DMS153 treated with DMSO at 0.1 percent for 48 hours (cell line): Measurements from ENCODE around the gene CDC5L.
"Not testable (repeated sequence)": the region's sequence is repeated elsewhere in the genome, so short reads cannot be mapped to it uniquely, and the experiment has no call there.

Experiments used
- DNase-seq: peaks from one replicate; lab custom pipeline; 2025; ENCODE audit not compliant: unreplicated experiment; lab: John Stamatoyannopoulos, UW

CDC5L gene

DNA sequence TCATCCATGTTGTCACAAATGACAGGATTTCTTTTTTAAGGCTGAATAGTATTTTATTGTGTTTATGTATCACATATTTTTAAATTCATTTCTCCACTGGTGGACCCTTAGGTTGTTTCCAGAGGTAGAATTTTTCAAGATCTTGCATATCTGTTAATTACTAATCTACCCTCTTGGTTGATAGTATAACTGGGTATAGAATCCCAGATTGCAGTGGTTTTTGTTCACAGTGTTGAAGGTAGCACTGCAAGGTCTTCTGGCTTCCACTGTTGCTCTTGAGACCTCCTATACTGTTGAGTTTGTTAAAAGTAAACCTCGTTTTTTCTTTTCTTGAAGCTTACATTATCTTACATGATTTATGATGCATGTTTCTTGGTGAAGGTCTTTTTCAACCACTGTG, 22.9 kb downstream of the CDC5L start:
- no peak for DNase-seq

DNA sequence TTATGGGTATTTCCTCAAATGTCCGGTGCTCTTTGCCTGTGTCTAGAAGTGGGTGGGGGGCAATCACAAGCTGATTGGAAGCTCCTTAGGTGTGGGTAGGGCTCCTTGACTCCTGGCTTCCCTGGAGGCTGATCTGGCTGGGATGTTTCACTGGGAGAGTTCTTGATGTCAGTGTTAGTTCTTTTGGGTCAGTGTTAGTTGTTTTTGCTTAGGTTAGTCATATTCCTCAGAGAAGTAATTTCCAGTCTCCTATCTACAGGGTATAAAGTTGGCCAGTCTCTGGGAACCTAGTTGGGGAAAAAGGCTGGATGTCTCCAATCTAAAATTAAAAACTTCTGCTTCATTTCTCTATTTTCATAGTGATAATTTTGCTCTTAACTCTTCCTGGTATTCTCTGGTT, 23.6 kb downstream of the CDC5L start:
- DNase-seq: no peak

DNA sequence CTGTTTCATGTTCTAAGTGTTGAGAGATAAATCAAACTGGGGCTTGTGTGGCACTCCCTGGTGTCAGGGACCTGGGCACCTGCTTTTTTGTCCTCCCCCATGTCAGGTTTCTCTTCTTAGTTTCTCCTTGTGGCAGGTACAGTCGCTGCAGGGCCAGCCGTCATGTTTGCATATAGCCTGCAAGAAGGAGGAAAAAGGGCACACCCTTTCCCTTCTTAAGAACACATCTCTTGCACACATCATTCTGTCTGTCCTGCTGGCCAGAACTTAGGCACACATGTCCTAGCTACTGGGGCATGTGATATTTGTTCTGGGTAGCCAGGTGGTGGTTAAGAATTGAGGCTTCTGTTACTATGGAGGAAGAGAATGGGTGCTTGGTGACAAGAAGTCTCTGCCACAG, 27.9 kb downstream of the CDC5L start:
- no peak for DNase-seq

DNA sequence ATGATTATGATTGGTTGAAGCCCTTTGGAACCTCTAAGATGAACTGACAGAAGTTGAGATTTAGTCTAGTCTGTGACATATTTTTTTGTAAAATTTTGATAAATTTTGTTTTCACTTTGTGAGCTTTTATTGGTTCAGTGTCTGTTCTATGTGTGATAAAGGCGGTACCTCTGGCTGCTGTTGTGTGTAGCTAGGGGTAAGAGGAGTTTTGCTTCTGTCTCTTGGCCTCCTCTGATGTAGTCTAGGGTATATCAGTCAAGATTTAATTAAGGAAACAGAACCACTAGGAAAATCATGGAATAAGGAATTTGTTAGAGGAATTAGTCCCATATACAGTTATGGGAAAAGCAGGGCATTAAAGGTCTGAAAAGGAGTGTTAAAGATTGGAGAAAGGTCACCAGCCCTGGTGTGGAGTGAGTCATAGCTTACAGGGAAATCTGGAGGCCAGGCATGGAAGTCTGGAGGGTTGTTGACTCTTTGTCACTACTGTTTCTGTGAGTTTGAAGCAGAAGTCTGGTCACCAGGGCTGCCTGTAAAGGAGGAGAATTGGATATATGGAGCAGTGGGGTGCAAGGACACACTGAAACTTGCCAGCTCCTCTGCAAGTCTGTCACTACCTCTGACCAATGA, 28.5 kb downstream of the CDC5L start:
- no peak for DNase-seq

DNA sequence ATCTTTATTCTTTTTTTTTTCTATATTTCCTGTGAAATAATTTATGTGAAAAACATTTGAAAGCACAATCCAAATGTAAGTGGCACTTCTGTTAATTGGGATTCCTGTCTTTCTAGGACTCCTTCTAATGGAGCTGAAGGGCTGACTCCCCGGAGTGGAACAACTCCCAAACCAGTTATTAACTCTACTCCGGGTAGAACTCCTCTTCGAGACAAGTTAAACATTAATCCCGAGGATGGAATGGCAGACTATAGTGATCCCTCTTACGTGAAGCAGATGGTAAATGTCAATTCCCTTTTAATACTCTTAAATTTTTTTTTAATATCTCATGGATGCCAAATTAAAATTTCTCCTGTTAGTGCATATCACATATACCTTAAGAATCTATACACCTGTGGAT, 35.0 kb downstream of the CDC5L start:
- no peak for DNase-seq

DNA sequence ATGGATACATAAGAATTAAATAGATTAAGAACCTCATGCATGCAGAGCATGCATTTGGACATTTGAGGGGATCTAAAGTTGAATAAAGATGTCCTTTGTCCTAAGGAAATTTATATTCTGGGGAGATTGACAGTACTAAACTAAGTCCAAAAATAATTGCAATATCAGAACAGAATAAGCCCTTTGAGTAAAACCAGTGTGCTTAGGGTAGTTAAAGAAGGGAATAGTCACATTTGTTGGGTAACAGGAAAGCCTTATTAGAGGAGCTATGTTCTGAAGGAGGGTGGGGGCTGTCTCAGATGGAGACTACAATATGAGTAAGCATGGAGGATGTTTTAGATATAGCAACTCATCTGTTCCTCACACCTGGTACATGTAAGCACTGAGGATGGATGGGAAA, 35.8 kb downstream of the CDC5L start:
- DNase-seq: no peak

DNA sequence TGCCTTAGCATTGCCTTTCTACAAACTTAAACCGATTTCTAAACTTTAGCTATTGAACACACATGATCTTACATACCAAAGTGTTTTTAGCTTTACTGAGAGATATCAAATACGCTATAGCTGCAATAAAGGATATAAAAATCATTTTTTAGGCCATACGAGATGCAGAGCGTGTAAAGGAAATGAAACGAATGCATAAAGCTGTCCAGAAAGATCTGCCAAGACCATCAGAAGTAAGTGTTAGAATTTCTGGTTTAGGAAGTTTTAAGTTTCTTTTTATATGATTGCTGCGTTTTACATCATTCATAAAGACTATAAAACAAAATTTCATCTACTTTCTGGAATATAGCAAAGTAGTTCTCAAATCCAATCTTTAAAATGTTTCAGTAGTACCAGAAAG, 38.4 kb downstream of the CDC5L start:
- DNase-seq: no peak

DNA sequence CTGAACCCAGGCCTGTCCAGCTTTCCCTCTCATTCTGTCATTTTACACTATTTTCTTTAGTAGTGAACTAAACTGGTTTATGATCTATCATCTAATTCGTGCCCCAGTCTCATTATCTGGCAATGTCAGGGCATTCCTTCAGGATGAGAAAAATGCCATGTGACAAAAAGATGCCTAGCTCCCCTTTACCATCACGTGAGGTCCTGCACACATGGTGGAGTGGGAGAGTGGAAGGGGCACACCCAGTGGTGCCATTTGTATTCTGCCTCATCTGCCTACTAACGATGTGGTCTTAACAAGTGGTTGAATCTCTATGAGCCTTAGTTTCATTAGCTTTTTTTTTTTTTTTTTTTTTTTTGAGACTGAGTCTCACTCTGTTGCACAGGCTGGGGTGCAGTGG, 41.2 kb downstream of the CDC5L start:
- DNase-seq: no peak

DNA sequence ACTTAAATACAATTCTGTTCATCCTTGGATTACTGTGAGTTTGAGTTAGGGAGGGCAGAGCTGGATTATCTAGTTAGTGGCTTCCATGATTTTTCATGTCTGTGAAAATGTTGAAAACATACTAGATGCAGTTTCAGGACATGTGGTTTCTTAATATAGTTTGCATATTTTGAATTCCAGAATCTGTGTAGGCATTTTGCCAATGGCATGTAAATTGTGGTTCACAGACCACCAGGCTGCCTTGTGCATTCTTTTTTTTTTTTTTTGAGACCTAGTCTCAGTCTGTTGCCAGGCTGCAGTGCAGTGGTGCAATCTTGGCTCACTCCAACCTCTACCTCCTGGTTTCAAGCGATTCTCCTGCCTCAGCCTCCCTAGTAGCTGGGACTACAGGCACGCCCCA, 42.8 kb downstream of the CDC5L start:
- no peak for DNase-seq

DNA sequence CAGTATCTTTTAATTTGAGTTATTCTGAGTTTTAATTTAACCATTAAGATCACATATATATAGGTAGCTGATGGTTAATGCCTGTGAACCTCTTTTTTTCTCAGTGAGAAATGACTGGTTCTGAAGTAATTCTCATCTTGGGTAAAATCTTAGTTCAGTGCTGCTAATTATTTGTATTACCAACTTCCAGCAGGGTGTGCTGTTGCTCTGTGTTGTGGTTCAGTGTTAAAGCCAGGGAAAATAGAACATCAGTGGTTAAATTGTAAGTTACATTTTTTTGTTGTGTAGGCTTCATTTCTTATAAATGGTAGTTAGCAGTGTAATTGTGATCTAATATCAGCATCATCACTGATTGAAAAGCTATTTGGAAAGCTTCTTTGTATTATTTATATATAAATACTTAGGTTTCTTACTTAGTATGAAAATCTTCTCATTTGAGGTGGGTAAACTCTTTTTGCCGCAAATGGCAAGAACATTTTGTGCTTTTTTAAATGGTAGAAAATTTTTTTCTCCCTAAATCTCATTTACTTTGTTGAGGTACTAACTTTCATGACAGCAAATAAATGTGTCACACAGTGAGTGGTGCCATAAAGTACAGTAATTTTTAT, 43.7 kb downstream of the CDC5L start:
- peak; percentile 25 for DNase-seq

DNA sequence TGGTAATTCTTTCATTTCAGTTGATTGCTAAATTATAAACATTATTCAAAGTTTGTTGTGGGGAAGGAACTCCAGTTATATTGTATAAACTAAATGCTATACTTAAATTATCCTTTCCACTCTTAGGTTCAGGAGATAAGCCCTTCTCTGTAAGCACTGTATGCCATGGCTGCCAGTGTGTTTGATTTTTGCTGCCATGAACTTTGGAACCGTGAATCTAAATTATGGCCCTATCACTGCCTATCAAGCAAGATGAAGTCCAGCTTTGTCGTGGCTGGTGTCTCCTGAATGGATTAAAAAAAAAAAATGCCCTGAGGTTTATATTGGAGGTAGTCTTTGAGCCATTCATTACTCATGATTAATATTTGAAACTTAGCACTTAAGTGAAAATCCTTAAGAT, 44.7 kb downstream of the CDC5L start:
- DNase-seq: no peak

DNA sequence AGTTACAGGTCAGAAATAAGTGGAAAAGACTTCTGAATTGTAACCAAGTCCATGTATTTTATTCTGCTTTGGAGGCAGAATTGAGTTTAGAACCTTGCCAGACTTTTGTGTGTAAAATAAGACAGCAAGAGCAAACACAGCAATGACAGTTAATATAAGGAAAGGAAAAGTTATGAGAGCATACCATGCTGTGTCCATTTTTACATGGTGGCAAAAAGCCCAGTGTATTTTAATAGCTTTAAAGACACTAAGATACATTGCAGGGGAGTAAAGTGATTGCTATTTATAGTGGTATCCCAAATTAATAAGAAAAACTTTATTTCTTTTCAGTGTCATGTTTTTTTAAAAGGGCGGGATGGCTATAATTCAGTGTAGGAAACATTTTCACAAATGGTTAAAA, 45.2 kb downstream of the CDC5L start:
- DNase-seq: no peak

DNA sequence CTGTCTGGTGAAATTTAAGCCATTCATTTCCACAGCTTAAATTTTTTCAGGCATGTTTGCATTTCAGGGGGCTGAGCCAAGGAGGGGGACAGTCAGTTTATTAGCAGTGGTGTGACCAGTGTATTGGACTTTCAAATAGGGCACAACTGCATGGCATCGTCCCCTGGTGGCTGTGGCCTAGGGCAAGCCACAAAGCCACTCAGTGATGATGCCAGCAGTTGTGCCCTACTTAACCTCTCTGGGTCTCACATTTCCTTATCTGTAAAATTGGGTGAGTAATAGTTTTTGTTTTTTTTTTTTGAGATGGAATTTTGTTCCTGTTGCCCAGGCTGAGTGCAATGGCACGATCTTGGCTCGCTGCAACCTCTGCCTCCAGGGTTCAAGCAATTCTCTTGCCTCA, 48.0 kb downstream of the CDC5L start:
- DNase-seq: no peak

DNA sequence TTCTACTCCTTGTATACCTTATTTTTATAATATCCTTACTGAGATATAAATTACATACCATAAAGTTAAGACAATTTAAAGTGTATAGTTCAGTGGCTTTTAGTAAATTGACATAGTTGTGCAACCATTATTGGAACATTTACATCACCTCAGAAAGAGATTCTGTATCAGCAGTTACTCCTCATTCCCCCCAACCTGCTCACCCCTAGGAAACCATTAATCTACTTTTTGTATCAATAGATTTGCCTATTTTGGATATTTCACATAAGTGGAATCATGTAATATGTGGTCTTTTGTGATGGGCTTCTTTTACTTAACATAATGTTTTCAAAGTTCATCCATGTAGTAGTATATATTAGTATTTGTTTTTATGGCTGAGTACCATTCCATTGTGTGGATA, 51.3 kb downstream of the CDC5L start:
- no peak for DNase-seq

DNA sequence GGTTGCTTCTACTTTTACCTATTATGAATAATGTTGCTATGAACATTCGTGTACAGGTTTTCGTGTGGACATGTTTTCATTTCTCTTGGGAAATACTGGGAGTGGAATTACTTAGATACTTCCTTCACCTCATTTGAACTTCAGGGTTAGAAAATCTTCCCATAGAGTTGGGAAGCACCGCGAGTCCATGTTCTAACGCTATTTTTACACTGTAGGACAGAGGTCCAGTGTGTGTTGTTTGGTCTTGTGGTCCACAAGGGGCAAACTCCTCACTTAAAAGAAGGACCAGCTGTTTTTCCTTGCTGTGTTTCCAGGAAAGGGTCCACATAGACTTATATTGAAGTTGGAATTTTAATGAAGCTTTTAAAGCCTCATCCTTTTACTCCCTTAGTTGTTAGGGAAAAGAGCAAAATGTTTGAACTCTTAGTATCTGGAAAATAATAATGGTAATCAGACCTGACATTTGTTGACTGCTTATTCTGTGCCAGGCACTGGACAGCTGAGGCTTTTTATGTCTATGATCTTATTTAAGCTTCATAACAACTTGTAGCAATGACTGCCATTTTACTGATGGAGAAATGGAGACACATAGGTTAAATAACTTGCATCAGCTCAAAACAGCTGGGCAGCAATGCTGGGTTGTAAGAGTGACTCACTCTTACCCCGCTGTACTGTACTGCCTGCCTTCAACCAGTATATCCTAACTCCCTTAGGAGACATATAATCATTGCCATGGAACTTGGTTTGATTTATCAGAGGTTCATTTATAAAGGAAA, 52.0 kb downstream of the CDC5L start:
- no peak for DNase-seq

DNA sequence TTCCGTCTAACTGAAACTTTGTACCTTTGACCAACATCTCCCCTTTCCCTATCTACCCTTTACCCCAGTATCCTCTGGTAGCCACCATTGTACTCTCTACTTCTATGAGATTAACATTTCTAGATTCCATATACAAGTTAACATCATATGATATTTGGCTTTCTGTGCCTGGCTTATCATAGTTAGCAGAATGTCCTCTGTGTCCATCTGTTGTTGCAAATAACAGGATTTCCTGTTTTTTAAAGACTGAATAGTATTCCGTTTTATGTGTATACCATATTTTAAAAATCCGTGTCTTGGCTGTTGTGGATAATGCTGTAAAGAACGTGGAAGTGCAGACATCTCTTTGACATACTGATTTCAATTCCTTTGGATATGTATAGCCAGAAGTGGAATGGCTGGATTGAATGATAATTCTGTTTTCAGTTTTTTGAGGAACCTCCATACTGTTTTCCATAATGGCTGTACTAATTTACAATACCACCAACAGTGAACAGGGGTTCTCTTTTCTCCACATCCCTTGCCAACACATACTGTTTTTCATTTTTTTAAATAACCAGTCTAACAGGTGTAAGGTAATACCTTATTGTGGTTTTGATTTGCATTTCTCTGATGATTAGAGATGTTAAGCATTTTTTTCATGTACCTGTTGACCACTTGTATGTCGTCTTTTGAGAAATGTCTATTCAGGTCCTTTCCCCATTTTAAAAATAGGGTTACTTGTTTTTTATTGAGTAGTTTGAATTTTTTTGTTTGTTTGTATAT, 53.8 kb downstream of the CDC5L start:
- DNase-seq: no peak

DNA sequence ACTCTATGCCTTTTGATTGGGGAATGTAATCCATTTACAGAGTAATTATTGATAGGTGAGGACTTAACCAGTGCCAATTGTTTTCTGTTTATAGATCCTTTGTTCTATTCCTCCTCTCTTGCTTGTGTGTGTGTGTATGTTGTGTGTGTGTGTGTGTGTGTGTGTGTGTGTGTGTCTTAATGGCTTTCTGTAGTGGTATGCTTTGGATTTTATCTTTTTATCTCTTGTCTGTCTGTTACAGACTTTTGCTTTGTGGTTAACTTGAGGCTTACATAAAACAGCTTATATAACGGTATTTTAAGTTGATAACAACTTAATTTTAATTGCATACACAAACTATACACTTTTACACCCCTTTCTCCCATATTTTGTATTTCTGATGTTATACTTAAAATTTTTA, 54.7 kb downstream of the CDC5L start:
- no peak for DNase-seq

DNA sequence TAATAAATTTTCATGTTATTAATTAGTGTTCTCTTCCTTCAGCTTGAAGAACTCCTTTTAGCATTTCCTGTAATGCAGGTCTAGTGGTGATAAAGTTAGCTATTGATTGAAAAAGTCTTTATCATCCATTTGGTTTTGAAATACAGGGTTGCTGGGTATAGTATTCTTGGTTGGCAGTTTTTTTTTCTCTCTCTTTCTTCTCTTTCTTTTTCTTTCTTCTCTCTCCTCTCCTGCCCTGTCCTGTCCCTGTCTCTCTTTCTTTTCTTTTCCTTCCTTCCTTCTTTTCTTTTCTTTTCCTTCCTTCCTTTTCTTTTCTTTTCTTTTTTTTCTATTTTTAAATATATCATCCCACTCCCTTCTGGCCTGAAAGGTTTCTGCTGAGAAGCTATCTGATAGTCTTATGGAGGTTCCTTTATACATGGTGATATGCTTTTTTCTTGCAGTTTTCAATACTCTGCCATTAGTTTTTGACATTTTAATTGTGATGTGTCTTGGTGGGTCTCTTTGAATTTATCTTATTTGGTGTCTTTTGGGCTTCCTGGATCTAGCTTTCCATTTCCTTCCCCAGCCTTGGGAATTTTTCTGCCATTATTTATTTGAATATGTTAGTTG, 55.4 kb downstream of the CDC5L start:
- no peak for DNase-seq

DNA sequence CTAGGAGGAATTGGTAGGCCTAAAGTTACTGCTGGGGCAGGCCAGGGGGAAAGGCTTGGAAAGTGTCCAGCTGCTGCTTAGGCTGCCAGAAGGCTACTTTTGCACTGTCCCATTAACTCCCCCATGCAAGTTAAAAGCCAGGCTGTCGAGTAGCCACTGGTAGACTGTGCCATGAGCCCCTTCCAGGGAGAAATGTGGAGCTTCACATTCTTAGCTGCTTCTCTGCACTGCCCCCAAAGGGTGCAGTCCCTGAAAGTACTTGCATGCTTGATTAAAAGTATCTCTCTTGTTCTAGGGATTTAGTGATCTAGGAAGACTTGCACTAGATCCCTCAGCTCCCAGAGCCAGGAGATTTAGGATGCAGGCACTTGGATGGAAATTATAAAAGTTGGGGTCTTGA, 57.3 kb downstream of the CDC5L start:
- no peak for DNase-seq

DNA sequence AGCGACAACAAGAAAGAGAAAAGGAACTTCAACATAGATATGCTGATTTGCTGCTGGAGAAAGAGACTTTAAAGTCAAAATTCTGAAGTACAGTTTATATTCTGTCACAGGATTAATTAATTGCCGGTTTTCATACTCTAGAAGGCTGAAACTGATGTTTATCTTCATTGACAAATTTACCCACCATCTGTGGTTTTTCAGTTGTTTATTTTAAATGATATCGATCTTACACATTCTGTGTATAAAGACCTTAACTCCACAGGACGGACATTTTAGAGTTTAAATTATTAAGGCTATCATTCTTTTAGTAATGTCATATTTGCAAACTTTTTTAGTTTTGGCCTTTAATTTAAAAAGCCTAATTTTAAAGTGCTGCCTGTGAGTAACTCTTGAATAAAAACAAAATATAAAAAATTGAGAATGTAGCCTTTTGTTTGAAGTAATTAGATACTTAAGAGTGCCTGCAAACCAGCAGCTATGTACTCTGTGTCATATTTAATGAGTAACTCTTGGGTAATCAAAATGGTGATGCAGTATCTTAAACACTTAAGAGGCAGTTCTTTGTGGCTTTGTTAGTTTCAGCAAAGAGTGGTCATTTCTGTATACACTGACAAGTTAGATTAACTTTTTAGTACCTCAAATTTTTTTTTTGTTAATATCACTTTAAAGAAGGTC, 59.3 kb downstream of the CDC5L start:
- no peak for DNase-seq

DNA sequence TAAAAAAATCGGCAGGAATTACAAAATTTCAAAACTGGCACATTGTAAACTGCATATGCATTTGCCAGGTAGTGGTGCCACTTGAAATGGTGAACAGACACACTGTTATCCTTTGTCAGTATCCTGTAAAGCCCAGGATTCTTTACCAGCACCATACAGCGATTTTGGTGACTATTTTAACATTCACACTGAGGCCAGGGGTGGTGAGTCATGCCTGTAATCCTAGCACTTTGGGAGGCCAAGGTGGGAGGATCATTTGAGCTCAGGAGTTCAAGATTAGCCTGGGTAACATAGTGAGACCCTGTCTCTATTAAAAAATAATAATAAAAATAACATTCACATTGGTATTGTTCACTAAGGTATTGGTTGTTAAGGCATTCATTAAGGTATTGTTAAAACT, 61.7 kb downstream of the CDC5L start:
- DNase-seq: not testable (repeated sequence)
